Measurements from ENCODE around the gene PRKRIP1.
A peak's percentile ranks its signal among the peaks of the same experiment; 100 is the strongest.

GRCh38 chr7:102450242-102450641 lies 54.1 kb downstream of the PRKRIP1 start:
- TF ChIP-seq CTCF (IDR thresholded peaks at IDR 0.05) (peak in 1 of 5 experiments; percentile 8), EP300 (IDR thresholded peaks at IDR 0.05; ENCODE audit: low read depth) (no peak)
